ENCODE results near the gene UBQLN1.
A peak's percentile ranks its signal among the peaks of the same experiment; 100 is the strongest.
"Not testable (repeated sequence)": the region's sequence is repeated elsewhere in the genome, so short reads cannot be mapped to it uniquely, and the experiment has no call there.

Gene UBQLN1

GRCh38 chr9:83630938-83631457 is 76.8 kb downstream of the UBQLN1 start:
- no peak for DNase-seq (ENCODE audit: low spot score)

GRCh38 chr9:83629433-83630104 is 78.2 kb downstream of the UBQLN1 start:
- no peak for DNase-seq (ENCODE audit: low spot score)

- no peak for DNase-seq (ENCODE audit: low spot score)
Observed at GRCh38 chr9:83628540-83628939, 79.2 kb downstream of the UBQLN1 start.

GRCh38 chr9:83625178-83625577 is 82.6 kb downstream of the UBQLN1 start:
- DNase-seq (ENCODE audit: low spot score) = no peak

- DNase-seq (ENCODE audit: low spot score) = no peak
Observed at GRCh38 chr9:83623679-83624076, 84.1 kb downstream of the UBQLN1 start.

GRCh38 chr9:83622939-83623678 is 84.6 kb downstream of the UBQLN1 start, which contains the start of gene IDNK:
TSS of gene IDNK (plus strand) at chr9:83623143. CDS start at chr9:83623172, 29 bp downstream.
- DNase-seq (ENCODE audit: low spot score) = peak; percentile 86

- DNase-seq (ENCODE audit: low spot score) = no peak
Observed at GRCh38 chr9:83622433-83622938, 85.3 kb downstream of the UBQLN1 start.

GRCh38 chr9:83620841-83621636 is 86.7 kb downstream of the UBQLN1 start:
- no peak for DNase-seq (ENCODE audit: low spot score)

- no peak for DNase-seq (ENCODE audit: low spot score)
Observed at GRCh38 chr9:83617299-83617698, 90.5 kb downstream of the UBQLN1 start.

- DNase-seq (ENCODE audit: low spot score) = not testable (repeated sequence)
Observed at GRCh38 chr9:83613298-83613697, 94.5 kb downstream of the UBQLN1 start.
